GM12878 (cell line): ENCODE data around the gene TMUB2. TPM values are rescaled to one million over a fixed set of nuclear protein-coding genes. Genes with fewer than 3 reads are reported as not detected.
A peak's percentile ranks its signal among the peaks of the same experiment; 100 is the strongest.

ENCODE experiments used
- ATAC-seq: fragments of 200-7000 bp; cut with Tn5 transposase; 3 replicates; pipeline ENCODE4 v1.9.1; 2020; ENCODE audit warnings: mild to moderate bottlenecking, moderate library complexity
- BruUV-seq: library from RNA; stranded (reverse); fragments of 400-500 nt; replicated peaks from 2 replicates; lab custom pipeline; 2021; lab: Mats Ljungman, UMichigan
- CTCF ChIA-PET: fragments of 300-600 bp; sonication (Branson Sonifier 250); formaldehyde crosslinking; extraction: SDS; loops from one replicate; lab custom pipeline; 2021; ENCODE audit warnings: inconsistent platforms; lab: Yijun Ruan, JAX
- POLR2A ChIA-PET: fragments of 350-600 bp; formaldehyde crosslinking; extraction: SDS; loops from one replicate; lab custom pipeline; 2021; ENCODE audit warnings: inconsistent platforms; lab: Charles Lee
- RAD21 ChIA-PET: fragments of 300-600 bp; sonication (Branson Sonifier 250); formaldehyde crosslinking; loops from one replicate; lab custom pipeline; 2023; ENCODE audit warnings: antibody characterized with exemption; ENCODE audit not compliant: unreplicated experiment; lab: Charles Lee
- SMC1A ChIA-PET: fragments of 300-600 bp; sonication (Branson Sonifier 250); formaldehyde crosslinking; loops from one replicate; lab custom pipeline; 2023; ENCODE audit not compliant: unreplicated experiment, uncharacterized antibody; lab: Charles Lee
- DNase-seq: peaks from one replicate; pipeline ENCODE4 v3.0.0-alpha.2; 2011; ENCODE audit warnings: low read depth, low spot score
- FAIRE-seq: peaks from 3 replicates; lab custom pipeline; 2011; peaks lifted over from hg19 to GRCh38; lab: Jason Lieb, UNC
- H2AFZ ChIP-seq: 2 replicates; pipeline ENCODE4 v1.6.0; 2011; ENCODE audit warnings: low read depth, low read length, control low read depth; ENCODE audit not compliant: control insufficient read depth
- H3K27ac ChIP-seq: 2 replicates; pipeline ENCODE4 v1.5.1; 2011; ENCODE audit warnings: control low read depth; ENCODE audit not compliant: control insufficient read depth, insufficient read depth
- H3K27me3 ChIP-seq, 2 experiments: replicated peaks in 1 of 2; 2 replicates each; pipeline versions ENCODE4 v1.6.0 to v1.6.1; 2011; ENCODE audit warnings: low read length in 1 of 2; ENCODE audit not compliant: control insufficient read depth in 2 of 2, insufficient read depth in 2 of 2
- H3K36me3 ChIP-seq, 2 experiments: 2 replicates each; pipeline ENCODE4 v1.5.1; 2011; ENCODE audit warnings: low read length in 1 of 2; ENCODE audit not compliant: control insufficient read depth in 2 of 2, insufficient read depth in 2 of 2
- H3K4me1 ChIP-seq: 2 replicates; pipeline ENCODE4 v1.6.1; 2011; ENCODE audit warnings: mild to moderate bottlenecking, low read length, moderate library complexity, mixed read lengths; ENCODE audit not compliant: control insufficient read depth, insufficient read depth
- H3K4me2 ChIP-seq: 2 replicates; pipeline ENCODE4 v1.6.0; 2011; ENCODE audit warnings: control low read depth; ENCODE audit not compliant: control insufficient read depth, insufficient read depth
- H3K4me3 ChIP-seq: fragments of 200-600 bp; sonication (generic); 2 replicates; pipeline ENCODE4 v1.5.1; 2016
- H3K79me2 ChIP-seq: 2 replicates; pipeline ENCODE4 v1.6.0; 2011; ENCODE audit warnings: low read length; ENCODE audit not compliant: control insufficient read depth, insufficient read depth
- H3K9ac ChIP-seq: 2 replicates; pipeline ENCODE4 v1.8.0; 2011; ENCODE audit warnings: low read length, control low read depth, mixed read lengths; ENCODE audit not compliant: control insufficient read depth, insufficient read depth
- H3K9me3 ChIP-seq: replicated peaks from 3 replicates; pipeline ENCODE4 v1.5.1; 2011; ENCODE audit warnings: mild to moderate bottlenecking, low read length; ENCODE audit not compliant: control insufficient read depth, insufficient read depth
- H4K20me1 ChIP-seq: 2 replicates; pipeline ENCODE4 v1.6.0; 2011; ENCODE audit not compliant: control insufficient read depth, insufficient read depth
- MXI1 ChIP-seq: fragments of 150-350 bp; IDR thresholded peaks from 2 replicates; pipeline ENCODE4 v1.6.1; 2011; ENCODE audit warnings: low read depth, mild to moderate bottlenecking, inconsistent platforms, low read length, improper control_type of control experiment
- NFYA ChIP-seq: IDR thresholded peaks from 2 replicates; pipeline ENCODE4 v1.6.1; 2011; ENCODE audit warnings: low read depth, mild to moderate bottlenecking, low read length, improper control_type of control experiment, borderline replicate concordance
- PML ChIP-seq: IDR thresholded peaks from 2 replicates; pipeline ENCODE4 v1.6.1; 2012; ENCODE audit warnings: low read length, inconsistent platforms
- YY1 ChIP-seq: IDR thresholded peaks from 2 replicates; pipeline ENCODE4 v1.6.1; 2011; ENCODE audit warnings: low read depth, mild to moderate bottlenecking, low read length
- WGBS: methylation state at CpG from one replicate; pipeline ENCODE4 v1.1.6; 2016; ENCODE audit warnings: low lambda C conversion rate; ENCODE audit not compliant: insufficient replicate concordance, insufficient coverage; ENCODE audit errors: missing lambda C conversion rate; 5-methylcytosine and 5-hydroxymethylcytosine counted together
- in situ Hi-C: fragments of 300-500 bp; cut with MboI; formaldehyde crosslinking; loops from 9 replicates; pipeline ENCODE4 v1.14.3; 2018; ENCODE audit warnings: mixed read lengths
- intact Hi-C: fragments of 100-400 bp; cut with micrococcal nuclease; formaldehyde crosslinking; loops from one replicate; pipeline ENCODE4 v1.14.2; 2022; ENCODE audit not compliant: unreplicated experiment
- polyA plus RNA-seq, 11 experiments: library from polyadenylated mRNA; depleted of rRNA in 4 of 11; unstranded in 6 of 11; stranded (reverse) in 5 of 11; fragments of >200 nt; fragmentation: Nextera tagmentation in 4 of 11; fragmentation: Illumina TruSeq in 1 of 11; extraction: Ambion mirVana in 4 of 11; extraction: Trizol in 1 of 11; gene quantifications; 1 replicate in 1 of 11; 2 replicates in 10 of 11; pipeline versions ENCODE4 v1.2.1 to v1.2.3, GENCODE V29; 2011 to 2016; ENCODE audit warnings: inconsistent platforms in 2 of 11, missing spikeins in 2 of 11, low read depth in 1 of 11
- total RNA-seq, 4 experiments: library from RNA; depleted of rRNA in 3 of 4; stranded (reverse); fragments of >200 nt in 3 of 4; fragmentation: Illumina TruSeq in 1 of 4; extraction: Trizol in 1 of 4; gene quantifications; 2 replicates each; pipeline versions ENCODE4 v1.2.1 to v1.2.3, GENCODE V29; 2013 to 2021
- TF ChIP-seq, protein P1 (sequence below): IDR thresholded peaks from 2 replicates; pipeline ENCODE4 v1.6.1; 2012; ENCODE audit warnings: low read depth, low read length, improper control_type of control experiment

Gene TMUB2
- total and polyA plus RNA-seq, 10 of the 15 experiments (the other 5 are each of a cell fraction or from before 2014, with no cell fraction given), result 4.3 to 34.0 (median 20.0) TPM

DNA sequence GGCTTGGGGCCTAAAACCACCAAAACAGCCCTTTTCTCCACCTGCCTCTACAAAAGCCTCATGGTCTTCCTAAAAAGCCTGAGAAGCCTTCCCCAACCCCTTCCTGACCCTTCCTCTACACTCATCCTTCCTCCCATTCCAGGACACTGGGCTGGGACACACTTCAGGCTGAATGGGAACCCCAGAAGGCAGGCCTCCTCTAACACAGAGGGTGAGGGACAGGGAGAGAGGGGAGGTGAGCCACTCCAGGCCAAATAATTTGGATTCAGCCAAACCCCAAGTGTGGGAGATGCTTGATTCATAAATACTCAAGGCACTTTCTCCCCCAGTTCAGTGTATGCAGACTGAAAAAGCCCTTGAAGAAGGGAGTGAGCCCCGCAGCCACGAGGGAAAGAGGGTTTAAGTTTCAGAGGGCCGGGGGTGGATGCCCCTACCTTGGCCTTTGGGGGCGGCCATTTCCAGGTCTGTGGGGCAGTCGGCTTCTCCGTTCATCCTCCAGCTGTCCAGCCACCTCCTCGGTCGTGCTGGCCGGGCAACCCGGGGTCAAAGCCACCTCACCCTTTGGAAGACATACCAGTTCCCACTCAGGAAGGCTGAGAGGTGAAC, 31.1 kb downstream of the TMUB2 start:
- peaks cover 25 to 29% of the 10 kb centered on the region in 2 experiments for H3K36me3 ChIP-seq
- peak overlapping the region; percentile 77 for H3K9ac ChIP-seq
- H3K27me3 ChIP-seq, result no peaks in the 10 kb centered on the region
- ATAC-seq (no peak), DNase-seq (no peak), FAIRE-seq (no peak)
- ChIA-PET RAD21 (interaction anchor here (0.7 to 2.4 kb wide), 13 partner anchors 8 to 274 kb away, joined by 3 to 14 read pairs (median 5); partner anchors contain the start of genes ATXN7L3 and GRN), CTCF (interaction anchor here (0.9 to 3.9 kb wide), 11 partner anchors 8 to 306 kb away, joined by 3 to 43 read pairs (median 8); partner anchors contain the start of genes ATXN7L3, GRN, SLC25A39 and TMUB2), SMC1A (interaction anchor here (0.7 to 2.6 kb wide), 10 partner anchors 8 to 130 kb away, joined by 3 to 14 read pairs (median 7); partner anchors contain the start of genes GRN and SLC25A39), POLR2A (interaction anchor here (0.6 to 3.0 kb wide), 12 partner anchors 8 to 377 kb away, joined by 3 to 30 read pairs (median 5); partner anchors contain the start of genes GPATCH8, GRN, SLC25A39 and TMUB2)
- H3K4me3 ChIP-seq, result peak overlapping the region; percentile 82
- intact Hi-C loops (loop anchor here (2.0 to 10.0 kb wide), 2 partner anchors 131 to 287 kb away; partner anchors contain the start of gene GPATCH8), in situ Hi-C loops (loop anchor here (25.0 kb wide), 1 partner anchor 294 kb away; the partner anchor contains the start of gene GPATCH8)
- TF ChIP-seq, protein P1, sequence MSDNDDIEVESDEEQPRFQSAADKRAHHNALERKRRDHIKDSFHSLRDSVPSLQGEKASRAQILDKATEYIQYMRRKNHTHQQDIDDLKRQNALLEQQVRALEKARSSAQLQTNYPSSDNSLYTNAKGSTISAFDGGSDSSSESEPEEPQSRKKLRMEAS, result 0 out of 2 replicates have a peak, but pooled peaks have one; percentile 47
- 0 out of 2 replicates have a peak, but pooled peaks have one; percentile 11 for TF ChIP-seq YY1
- no peak for TF ChIP-seq NFYA
- TF ChIP-seq MXI1, result peak; percentile 26; the same call in 1 of the 2 replicates
- TF ChIP-seq PML, result 0 out of 2 replicates have a peak, but pooled peaks have one; percentile 42
- peaks cover 20% of the 10 kb centered on the region for H3K4me1 ChIP-seq
- no TSS peak for BruUV-seq
- peak overlapping the region; percentile 97 for H3K4me2 ChIP-seq
- no peaks in the 10 kb centered on the region for H4K20me1 ChIP-seq
- H3K27ac ChIP-seq, result peak overlapping the region; percentile 80
- 0% methylated on average over 10 of the region's 10 CpGs for WGBS
- H3K79me2 ChIP-seq, result peaks cover 71% of the 10 kb centered on the region
- no peaks in the 10 kb centered on the region for H3K9me3 ChIP-seq
- peak overlapping the region; percentile 21 for H2AFZ ChIP-seq
